VCaP (cell line): ENCODE data around the gene BRD7.

Experiments
- H3K27ac ChIP-seq: fragments of 450-650 bp; 2 replicates; pipeline ENCODE4 v1.5.1; 2017
- CTCF ChIP-seq: fragments of 450-650 bp; conservative IDR thresholded peaks from 2 replicates; pipeline ENCODE4 v1.5.1; 2017; ENCODE audit warnings: mild to moderate bottlenecking, moderate library complexity

BRD7 gene

DNA sequence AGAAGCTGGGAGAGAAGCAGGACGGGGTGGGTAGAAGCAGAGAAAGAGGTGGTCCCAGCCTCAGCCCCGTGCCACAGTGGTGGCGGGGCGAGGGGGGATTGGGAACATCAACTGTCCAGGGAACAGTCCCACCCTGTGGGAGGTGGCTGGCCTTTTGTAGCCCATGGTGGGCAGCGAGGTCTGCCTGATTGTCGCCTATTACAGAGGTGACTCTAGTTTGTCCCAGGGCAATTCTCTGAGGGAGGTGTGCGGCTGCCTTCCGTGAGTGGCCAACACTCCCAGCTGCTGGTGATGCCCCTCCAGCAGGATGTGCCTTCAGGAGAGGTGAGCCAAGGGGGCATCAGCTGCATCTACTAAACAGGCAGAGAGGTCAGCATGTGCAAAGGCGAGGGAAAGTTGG lies 5.0 kb upstream of the BRD7 start:
- no peak for TF ChIP-seq CTCF
- no peak overlapping the region for H3K27ac ChIP-seq

GRCh38 chr16:50373345-50373701 lies 4.5 kb upstream of the BRD7 start:
- TF ChIP-seq CTCF: no peak
- no peak overlapping the region for H3K27ac ChIP-seq

- TF ChIP-seq CTCF: no peak
- H3K27ac ChIP-seq: no peak overlapping the region
Measured at GRCh38 chr16:50372611-50373344, 4.0 kb upstream of the BRD7 start.

- TF ChIP-seq CTCF: no peak
- no peak overlapping the region for H3K27ac ChIP-seq
Measured at GRCh38 chr16:50371936-50372595, 3.3 kb upstream of the BRD7 start.

- H3K27ac ChIP-seq: no peak overlapping the region
- TF ChIP-seq CTCF: no peak
Measured at GRCh38 chr16:50371036-50371716, 2.4 kb upstream of the BRD7 start.

GRCh38 chr16:50369133-50369804 lies 481 bp upstream of the BRD7 start:
- peak; percentile 36 for TF ChIP-seq CTCF
- peak overlapping the region; percentile 73; the same call in 1 of the 2 replicates for H3K27ac ChIP-seq

- H3K27ac ChIP-seq: peak overlapping the region; percentile 73; the same call in 1 of the 2 replicates
- TF ChIP-seq CTCF: no peak
Measured at GRCh38 chr16:50367777-50368409, 895 bp downstream of the BRD7 start.
